Panc1 (cell line): ENCODE data around the gene TTLL11. TPM values are rescaled to one million over a fixed set of nuclear protein-coding genes. Genes with fewer than 3 reads are reported as not detected.

Experiments
- ATAC-seq: fragments of 200-7000 bp; cut with Tn5 transposase; 2 replicates; pipeline ENCODE4 v1.9.1; 2020; ENCODE audit warnings: mild to moderate bottlenecking, moderate library complexity
- BruUV-seq: library from RNA; stranded (reverse); fragments of 400-500 nt; replicated peaks from 2 replicates; lab custom pipeline; 2021; lab: Mats Ljungman, UMichigan
- CTCF ChIA-PET: fragments of 300-600 bp; sonication (Branson Sonifier 250); formaldehyde crosslinking; loops from one replicate; lab custom pipeline; 2022; ENCODE audit warnings: antibody characterized with exemption; lab: Charles Lee
- POLR2A ChIA-PET: fragments of 300-600 bp; sonication (Branson Sonifier 250); formaldehyde crosslinking; loops from one replicate; lab custom pipeline; 2022; ENCODE audit warnings: antibody characterized with exemption; lab: Charles Lee
- DNase-seq: peaks from one replicate; pipeline ENCODE4 v3.0.0-alpha.2; 2010; ENCODE audit warnings: low read depth, low spot score
- H3K27ac ChIP-seq: 2 replicates; pipeline ENCODE4 v1.5.1; 2011; ENCODE audit warnings: mild to moderate bottlenecking, low read length, inconsistent platforms
- H3K27me3 ChIP-seq: fragments of 200-500 bp; sonication (Bioruptor generic); 2 replicates; pipeline ENCODE4 v1.6.0; 2014; ENCODE audit warnings: low read length, inconsistent platforms; ENCODE audit not compliant: control insufficient read depth, insufficient read depth
- H3K36me3 ChIP-seq: fragments of 200-500 bp; sonication (Bioruptor generic); 2 replicates; pipeline ENCODE4 v1.5.1; 2014; ENCODE audit warnings: inconsistent platforms, mild to moderate bottlenecking, low read length, moderate library complexity; ENCODE audit not compliant: control insufficient read depth, insufficient read depth
- H3K4me1 ChIP-seq: 2 replicates; pipeline ENCODE4 v1.5.1; 2011; ENCODE audit warnings: inconsistent platforms, mild to moderate bottlenecking, low read length, moderate library complexity; ENCODE audit not compliant: control insufficient read depth, insufficient read depth
- H3K4me3 ChIP-seq, 2 experiments: 2 replicates each; pipeline ENCODE4 v1.5.1; 2011 to 2012; ENCODE audit warnings: low read depth in 2 of 2, low read length in 2 of 2, mild to moderate bottlenecking in 2 of 2, inconsistent platforms in 1 of 2, moderate library complexity in 1 of 2
- H3K9me3 ChIP-seq: fragments of 200-500 bp; sonication (Bioruptor generic); 2 replicates; pipeline ENCODE4 v1.5.1; 2014; ENCODE audit warnings: low read depth, mild to moderate bottlenecking, inconsistent platforms, low read length, moderate library complexity; ENCODE audit not compliant: control insufficient read depth, insufficient read depth
- CTCF ChIP-seq: fragments of 450-650 bp; IDR thresholded peaks from 2 replicates; pipeline ENCODE4 v1.5.1; 2017; ENCODE audit warnings: mild to moderate bottlenecking
- POLR2AphosphoS5 ChIP-seq: IDR thresholded peaks from 2 replicates; pipeline ENCODE4 v1.6.1; 2012; ENCODE audit warnings: mild to moderate bottlenecking, low read depth, low read length, moderate library complexity
- REST ChIP-seq, 2 experiments: IDR thresholded peaks; 2 replicates each; pipeline ENCODE4 v1.6.1; 2011 to 2012; ENCODE audit warnings: low read depth in 2 of 2, control low read depth in 1 of 2, low read length in 1 of 2, mild to moderate bottlenecking in 1 of 2, moderate library complexity in 1 of 2; ENCODE audit not compliant: insufficient read depth in 1 of 2
- SIN3A ChIP-seq: IDR thresholded peaks from 2 replicates; pipeline ENCODE4 v1.6.1; 2012; ENCODE audit warnings: low read depth, mild to moderate bottlenecking, low read length, moderate library complexity, borderline replicate concordance; ENCODE audit not compliant: insufficient read depth
- TCF7L2 ChIP-seq: IDR thresholded peaks from 2 replicates; pipeline ENCODE4 v1.6.1; 2011; ENCODE audit warnings: mild to moderate bottlenecking, low read depth, low read length, inconsistent platforms
- in situ Hi-C: cut with HindIII; loops from 2 replicates; pipeline ENCODE4 v1.10.0; 2016; ENCODE audit warnings: low sequenced_read_pairs, low pct_unique_long_range_greater_than_20kb
- intact Hi-C: fragments of 100-400 bp; cut with micrococcal nuclease; formaldehyde crosslinking; loops from one replicate; pipeline ENCODE4 v1.10.0; 2022; ENCODE audit not compliant: unreplicated experiment
- total RNA-seq: library from RNA; stranded (reverse); gene quantifications from one replicate; pipeline ENCODE4 v1.2.1, GENCODE V29; 2021; ENCODE audit not compliant: unreplicated experiment

TTLL11 gene
- total RNA-seq, 1 experiment from 2014 or later = 1.1 TPM

DNA sequence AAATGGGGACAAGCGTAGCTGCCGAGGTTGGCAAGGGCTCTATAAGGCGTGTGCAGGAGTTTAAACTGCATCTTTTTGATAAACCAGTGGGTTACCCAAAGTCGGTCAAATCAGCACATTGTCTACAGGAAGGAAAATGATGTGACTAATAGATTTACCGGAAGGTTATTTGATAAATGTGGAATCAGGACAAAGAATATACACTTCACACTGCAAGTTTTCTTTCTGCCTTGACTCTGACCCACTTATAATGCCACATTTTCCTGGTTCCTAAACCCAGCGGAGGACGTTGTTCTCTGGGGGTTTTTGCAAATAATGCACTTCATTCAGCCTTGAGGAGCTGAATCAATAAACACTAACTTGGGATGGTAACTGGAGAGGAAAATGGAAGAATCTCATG is 76.8 kb downstream of the TTLL11 start:
- Histone ChIP-seq H3K9me3 (no peaks in the 10 kb centered on the region), H3K36me3 (no peaks in the 10 kb centered on the region), H3K4me3 (no peak overlapping the region), H3K27me3 (no peaks in the 10 kb centered on the region), H3K4me1 (no peaks in the 10 kb centered on the region), H3K27ac (no peak overlapping the region)
- intact Hi-C loops (no loop called here), in situ Hi-C loops (no loop called here)
- DNase-seq (no peak), ATAC-seq (no peak)
- no TSS peak for BruUV-seq
- ChIA-PET POLR2A (no interaction called here), CTCF (no interaction called here)
- no peak for TF ChIP-seq CTCF
- no peak for TF ChIP-seq TCF7L2
- TF ChIP-seq SIN3A = no peak
- TF ChIP-seq POLR2AphosphoS5 = no peak
- TF ChIP-seq REST (IDR thresholded peaks at IDR 0.05; ENCODE audit: insufficient read depth in 1 of 2, low read depth in 2 of 2, low read length in 1 of 2) = no peak

DNA sequence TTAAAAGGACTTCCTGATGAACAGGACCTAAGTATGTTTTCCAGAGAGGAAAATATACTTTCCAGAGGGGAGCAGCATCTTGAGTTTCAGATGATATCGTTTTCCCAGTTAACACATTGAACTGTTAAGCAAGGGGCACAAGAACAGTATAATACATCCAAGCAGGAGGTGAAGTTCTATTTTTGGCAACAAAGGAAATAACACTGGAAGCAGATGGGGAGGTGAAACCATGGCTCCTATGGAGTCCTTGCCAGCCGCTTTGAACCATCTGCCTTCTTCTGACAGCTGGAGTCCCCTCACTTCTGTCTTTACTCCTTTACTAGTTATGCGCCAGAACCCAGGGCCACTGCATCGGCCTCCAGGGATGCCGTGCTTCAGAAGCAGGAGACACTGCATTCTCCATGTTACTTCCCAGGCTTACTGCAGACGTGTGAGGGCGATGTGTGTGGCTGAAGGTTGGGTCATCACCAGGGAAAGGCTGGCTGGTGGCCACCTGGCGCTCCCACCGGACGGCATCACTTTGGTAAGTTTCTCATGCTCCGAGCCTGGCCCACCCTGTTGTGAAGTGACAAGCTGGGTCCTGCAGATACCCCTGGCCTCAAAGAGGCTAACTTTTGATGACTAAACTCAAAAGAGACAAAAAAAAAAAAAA is 77.8 kb downstream of the TTLL11 start:
- ChIA-PET CTCF (no interaction called here), POLR2A (no interaction called here)
- H3K4me3 ChIP-seq = no peak overlapping the region
- no peak for DNase-seq
- TF ChIP-seq CTCF (no peak), TCF7L2 (no peak), REST (IDR thresholded peaks at IDR 0.05; ENCODE audit: insufficient read depth in 1 of 2, low read depth in 2 of 2, low read length in 1 of 2) (no peak), SIN3A (no peak), POLR2AphosphoS5 (no peak)
- H3K27me3 ChIP-seq = no peaks in the 10 kb centered on the region
- no peak overlapping the region for H3K27ac ChIP-seq
- no peak for ATAC-seq
- H3K36me3 ChIP-seq = no peaks in the 10 kb centered on the region
- H3K9me3 ChIP-seq = no peaks in the 10 kb centered on the region
- BruUV-seq = no TSS peak
- in situ Hi-C loops = no loop called here
- H3K4me1 ChIP-seq = no peaks in the 10 kb centered on the region
- intact Hi-C loops = no loop called here
